Activated CD8-positive, alpha-beta T cell treated with anti-CD3 and anti-CD28 coated beads for 36 hours (primary cell): ENCODE measurements around the gene POMGNT2. TPM values are rescaled to one million over a fixed set of nuclear protein-coding genes. Genes with fewer than 3 reads are reported as not detected.

ENCODE experiments used
- ATAC-seq: fragments of 200-7000 bp; cut with Tn5 transposase; one replicate; pipeline ENCODE4 v1.10.0; 2021; ENCODE audit warnings: mild to moderate bottlenecking, moderate library complexity
- CTCF ChIA-PET: fragments of 350-600 bp; sonication (Branson Sonifier 250); formaldehyde crosslinking; loops from one replicate; lab custom pipeline; 2021; ENCODE audit warnings: antibody characterized with exemption; lab: Charles Lee
- POLR2A ChIA-PET: fragments of 350-600 bp; sonication (Branson Sonifier 250); formaldehyde crosslinking; loops from one replicate; lab custom pipeline; 2021; ENCODE audit warnings: antibody characterized with exemption; lab: Charles Lee
- DNase-seq: peaks from one replicate; pipeline ENCODE4 v3.0.0-alpha.2; 2020
- H3K27ac Mint-ChIP-seq: one replicate; pipeline ENCODE4 v1.8.0; 2021; ENCODE audit warnings: mild to moderate bottlenecking, mixed read lengths
- H3K27me3 Mint-ChIP-seq: one replicate; pipeline ENCODE4 v1.8.0; 2021; ENCODE audit warnings: mixed read lengths
- H3K36me3 Mint-ChIP-seq: one replicate; pipeline ENCODE4 v1.8.0; 2021; ENCODE audit warnings: low read depth, mixed read lengths
- H3K4me1 Mint-ChIP-seq: one replicate; pipeline ENCODE4 v1.8.0; 2021; ENCODE audit warnings: low read depth, mixed read lengths
- H3K4me3 Mint-ChIP-seq: one replicate; pipeline ENCODE4 v1.8.0; 2021; ENCODE audit warnings: mild to moderate bottlenecking, moderate library complexity, mixed read lengths
- H3K9me3 Mint-ChIP-seq: one replicate; pipeline ENCODE4 v1.8.0; 2021; ENCODE audit warnings: mixed read lengths
- intact Hi-C: fragments of 100-400 bp; cut with micrococcal nuclease; formaldehyde crosslinking; loops from one replicate; pipeline ENCODE4 v1.10.0; 2022
- total RNA-seq, 2 experiments: library from RNA; stranded (reverse); gene quantifications; one replicate each; pipeline ENCODE4 v1.2.3, GENCODE V29; 2021
- TF ChIP-seq, protein P1 (sequence below): fragments of 200-600 bp; IDR thresholded peaks from one replicate; pipeline ENCODE4 v1.8.0; 2022; ENCODE audit warnings: antibody characterized with exemption, mild to moderate bottlenecking

Gene POMGNT2
- total RNA-seq, 2 experiments from 2014 or later = 11.9 to 12.0 TPM

DNA sequence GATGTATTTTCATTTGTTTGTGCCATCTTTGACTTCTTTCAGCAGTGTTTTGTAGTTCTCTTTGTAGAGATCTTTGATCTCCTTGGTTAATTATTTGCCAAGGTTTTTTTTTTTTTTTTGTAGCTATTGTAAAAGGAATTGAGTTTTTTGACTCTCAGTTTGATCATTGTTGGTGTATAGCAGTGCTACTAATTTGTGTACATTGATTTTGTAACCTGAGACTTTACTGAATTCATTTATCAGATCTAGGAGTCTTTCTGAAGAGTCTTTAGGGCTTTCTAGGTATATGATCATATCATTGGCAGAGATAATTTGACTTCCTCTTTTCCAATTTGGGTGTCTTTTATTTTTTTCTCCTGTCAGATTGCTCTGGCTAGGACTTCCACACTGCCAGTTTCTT is 42.2 kb upstream of the POMGNT2 start:
- ChIA-PET POLR2A (no interaction called here), CTCF (no interaction called here)
- Mint-ChIP-seq H3K9me3 (no peaks in the 10 kb centered on the region), H3K27me3 (no peaks in the 10 kb centered on the region), H3K4me3 (no peak overlapping the region), H3K27ac (no peak overlapping the region), H3K36me3 (no peaks in the 10 kb centered on the region), H3K4me1 (no peaks in the 10 kb centered on the region)
- TF ChIP-seq, protein P1, sequence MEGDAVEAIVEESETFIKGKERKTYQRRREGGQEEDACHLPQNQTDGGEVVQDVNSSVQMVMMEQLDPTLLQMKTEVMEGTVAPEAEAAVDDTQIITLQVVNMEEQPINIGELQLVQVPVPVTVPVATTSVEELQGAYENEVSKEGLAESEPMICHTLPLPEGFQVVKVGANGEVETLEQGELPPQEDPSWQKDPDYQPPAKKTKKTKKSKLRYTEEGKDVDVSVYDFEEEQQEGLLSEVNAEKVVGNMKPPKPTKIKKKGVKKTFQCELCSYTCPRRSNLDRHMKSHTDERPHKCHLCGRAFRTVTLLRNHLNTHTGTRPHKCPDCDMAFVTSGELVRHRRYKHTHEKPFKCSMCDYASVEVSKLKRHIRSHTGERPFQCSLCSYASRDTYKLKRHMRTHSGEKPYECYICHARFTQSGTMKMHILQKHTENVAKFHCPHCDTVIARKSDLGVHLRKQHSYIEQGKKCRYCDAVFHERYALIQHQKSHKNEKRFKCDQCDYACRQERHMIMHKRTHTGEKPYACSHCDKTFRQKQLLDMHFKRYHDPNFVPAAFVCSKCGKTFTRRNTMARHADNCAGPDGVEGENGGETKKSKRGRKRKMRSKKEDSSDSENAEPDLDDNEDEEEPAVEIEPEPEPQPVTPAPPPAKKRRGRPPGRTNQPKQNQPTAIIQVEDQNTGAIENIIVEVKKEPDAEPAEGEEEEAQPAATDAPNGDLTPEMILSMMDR = no peak
- intact Hi-C loops = no loop called here
- ATAC-seq (no peak), DNase-seq (no peak)

DNA sequence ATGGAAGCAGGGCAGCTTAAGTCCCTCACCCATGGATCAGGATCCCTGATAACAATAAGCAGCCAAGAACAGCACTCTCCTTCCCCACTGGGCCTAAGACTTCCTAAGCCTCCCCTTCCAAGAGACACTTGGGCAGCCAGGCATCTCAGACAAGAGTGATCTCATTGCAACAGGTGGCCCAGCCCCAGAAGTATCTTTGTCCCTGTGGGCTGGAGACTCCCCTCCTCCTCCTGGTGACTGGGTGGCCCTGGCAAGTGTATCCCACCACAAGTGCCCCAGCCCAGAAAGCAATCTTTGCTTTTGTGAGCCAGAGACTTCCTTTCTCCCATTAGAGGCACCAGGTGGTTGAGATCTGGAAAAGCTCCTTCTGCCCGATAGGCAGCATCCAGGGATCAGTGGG is 40.7 kb upstream of the POMGNT2 start:
- Mint-ChIP-seq H3K4me3 (no peak overlapping the region), H3K4me1 (no peaks in the 10 kb centered on the region), H3K9me3 (no peaks in the 10 kb centered on the region), H3K36me3 (no peaks in the 10 kb centered on the region), H3K27ac (no peak overlapping the region), H3K27me3 (peaks cover 3% of the 10 kb centered on the region)
- POLR2A ChIA-PET = interaction anchor here (0.6 kb wide), 1 partner anchor 13 kb away, joined by 3 read pairs; no protein-coding TSS in a partner anchor
- ATAC-seq = no peak
- TF ChIP-seq, protein P1 = no peak
- intact Hi-C loops = no loop called here
- no peak for DNase-seq
- CTCF ChIA-PET = no interaction called here

DNA sequence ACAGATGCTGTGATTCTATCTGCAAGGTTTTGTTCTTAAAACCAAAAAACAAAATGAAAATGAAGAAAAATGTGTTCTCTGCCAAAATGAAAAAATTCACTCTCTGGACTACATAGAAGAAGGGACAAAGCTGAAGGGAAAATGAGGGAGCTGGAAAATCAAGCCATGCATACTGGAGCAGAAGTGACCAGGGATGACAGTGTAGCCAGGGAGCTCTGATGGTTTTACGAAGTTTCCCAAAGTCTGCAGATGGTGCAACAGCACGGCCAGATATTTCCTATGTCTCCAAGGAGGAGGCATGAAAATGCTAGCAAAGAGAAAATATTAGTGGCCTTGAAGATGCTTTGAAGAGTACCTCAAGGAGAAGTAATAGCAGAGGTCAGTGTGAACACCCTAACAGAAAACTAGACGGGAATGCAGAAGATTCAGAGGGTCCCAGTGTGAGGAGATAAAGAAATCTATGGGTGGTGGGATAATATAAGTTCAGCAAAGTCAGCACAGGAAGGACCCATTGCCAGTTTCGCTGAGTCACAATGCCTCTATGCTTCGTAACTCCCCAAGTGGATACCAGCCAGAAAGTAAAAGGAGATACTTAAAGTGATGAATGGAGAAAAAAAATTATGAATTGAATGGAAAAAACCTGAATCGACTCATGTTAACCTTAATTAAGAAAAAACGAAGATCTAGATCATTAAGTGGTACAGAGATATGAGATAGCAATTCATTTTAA is 39.0 kb upstream of the POMGNT2 start:
- ATAC-seq (no peak), DNase-seq (no peak)
- POLR2A ChIA-PET = no interaction called here
- H3K27ac Mint-ChIP-seq = no peak overlapping the region
- TF ChIP-seq, protein P1 = no peak
- H3K4me3 Mint-ChIP-seq = no peak overlapping the region
- intact Hi-C loops = no loop called here
- no peaks in the 10 kb centered on the region for H3K4me1 Mint-ChIP-seq
- H3K36me3 Mint-ChIP-seq = no peaks in the 10 kb centered on the region
- CTCF ChIA-PET = no interaction called here
- H3K27me3 Mint-ChIP-seq = peaks cover 3% of the 10 kb centered on the region
- H3K9me3 Mint-ChIP-seq = no peaks in the 10 kb centered on the region

DNA sequence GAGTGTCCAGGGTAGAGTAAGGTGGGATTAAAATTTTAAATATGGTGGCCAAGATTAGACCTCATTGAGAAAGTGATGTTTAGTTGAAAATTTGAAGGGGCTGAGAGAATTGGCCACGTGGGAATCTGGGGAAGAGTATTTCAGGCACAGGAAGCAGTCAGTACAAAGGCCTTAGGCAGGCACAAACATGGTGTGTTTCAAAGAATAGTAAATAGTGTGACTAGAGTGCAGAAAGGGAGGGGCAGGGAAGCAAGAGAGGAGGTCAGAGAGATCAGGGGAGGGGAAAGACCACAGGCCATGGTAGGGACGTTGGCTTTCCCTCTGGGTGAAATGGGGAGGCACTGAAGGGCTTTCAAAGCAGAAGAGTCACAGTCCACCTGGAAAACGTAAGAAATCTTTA is 36.6 kb upstream of the POMGNT2 start:
- TF ChIP-seq, protein P1 = no peak
- H3K27me3 Mint-ChIP-seq = peaks cover 3% of the 10 kb centered on the region
- intact Hi-C loops = no loop called here
- no peaks in the 10 kb centered on the region for H3K36me3 Mint-ChIP-seq
- H3K4me1 Mint-ChIP-seq = no peaks in the 10 kb centered on the region
- POLR2A ChIA-PET = no interaction called here
- no peak overlapping the region for H3K27ac Mint-ChIP-seq
- ATAC-seq (no peak), DNase-seq (no peak)
- H3K4me3 Mint-ChIP-seq = no peak overlapping the region
- H3K9me3 Mint-ChIP-seq = no peaks in the 10 kb centered on the region
- CTCF ChIA-PET = no interaction called here

DNA sequence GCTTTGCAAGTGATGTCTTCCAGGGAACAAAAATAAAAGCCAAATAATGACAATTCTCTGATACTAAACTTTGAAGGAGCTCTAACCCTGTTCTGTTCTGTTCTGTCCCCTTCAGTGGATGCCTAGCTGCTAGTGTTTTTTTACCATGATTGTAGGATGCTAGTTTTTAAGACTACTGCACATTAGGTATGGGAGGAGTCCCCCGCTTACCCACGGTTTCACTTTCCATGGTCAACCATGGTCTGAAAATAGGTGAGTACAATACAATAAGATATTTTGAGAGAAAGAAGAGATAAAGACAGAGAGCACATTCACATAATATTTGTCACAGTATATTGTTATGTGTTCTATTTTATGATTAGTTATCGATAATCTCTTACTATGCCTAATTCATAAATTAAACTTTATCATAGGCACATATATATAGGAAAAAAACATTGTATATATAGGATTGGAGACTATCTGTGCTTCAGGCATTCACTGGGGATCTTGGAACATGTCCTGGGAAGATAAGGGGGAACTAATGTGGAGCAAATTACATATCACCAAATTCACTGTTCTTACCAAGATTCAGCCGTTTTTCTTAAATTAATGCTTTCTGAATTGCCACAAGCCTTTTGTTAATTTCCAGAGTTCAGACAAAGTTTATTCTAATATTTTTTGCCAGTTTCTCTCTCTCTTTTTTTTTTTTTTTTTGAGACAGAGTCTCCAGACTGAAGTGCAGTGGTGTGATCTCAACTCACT is 32.8 kb upstream of the POMGNT2 start:
- DNase-seq (no peak), ATAC-seq (no peak)
- POLR2A ChIA-PET = no interaction called here
- H3K4me1 Mint-ChIP-seq = no peaks in the 10 kb centered on the region
- TF ChIP-seq, protein P1 = no peak
- H3K4me3 Mint-ChIP-seq = no peak overlapping the region
- peaks cover 8% of the 10 kb centered on the region for H3K9me3 Mint-ChIP-seq
- CTCF ChIA-PET = interaction anchor here (1.2 kb wide), 1 partner anchor 46 kb away, joined by 4 read pairs; no protein-coding TSS in a partner anchor
- no peaks in the 10 kb centered on the region for H3K36me3 Mint-ChIP-seq
- H3K27me3 Mint-ChIP-seq = peaks cover 3% of the 10 kb centered on the region
- intact Hi-C loops = no loop called here
- H3K27ac Mint-ChIP-seq = no peak overlapping the region
